Ishikawa (cell line): ENCODE measurements around the gene KLK8.

Experiments used
- CEBPB ChIP-seq: IDR thresholded peaks from 2 replicates; pipeline ENCODE4 v1.6.1; 2012
- CREB1 ChIP-seq: IDR thresholded peaks from 2 replicates; pipeline ENCODE4 v1.6.1; 2012; ENCODE audit warnings: low read depth
- EGR1 ChIP-seq: IDR thresholded peaks from 2 replicates; pipeline ENCODE4 v1.6.1; 2012
- EP300 ChIP-seq: IDR thresholded peaks from 2 replicates; pipeline ENCODE4 v1.6.1; 2012; ENCODE audit warnings: borderline replicate concordance
- FOXM1 ChIP-seq: IDR thresholded peaks from 2 replicates; pipeline ENCODE4 v1.6.1; 2012; ENCODE audit warnings: low read depth, borderline replicate concordance
- NFIC ChIP-seq: IDR thresholded peaks from 2 replicates; pipeline ENCODE4 v1.6.1; 2012
- RAD21 ChIP-seq: IDR thresholded peaks from 2 replicates; pipeline ENCODE4 v1.6.1; 2012; ENCODE audit warnings: low read depth
- REST ChIP-seq: IDR thresholded peaks from 2 replicates; pipeline ENCODE4 v1.6.1; 2012; ENCODE audit warnings: low read depth, mild to moderate bottlenecking
- TAF1 ChIP-seq: IDR thresholded peaks from 2 replicates; pipeline ENCODE4 v1.6.1; 2012; ENCODE audit warnings: low read depth, mild to moderate bottlenecking
- TCF12 ChIP-seq: IDR thresholded peaks from 2 replicates; pipeline ENCODE4 v1.6.1; 2012; ENCODE audit warnings: low read depth
- TEAD4 ChIP-seq: IDR thresholded peaks from 2 replicates; pipeline ENCODE4 v1.6.1; 2012
- YY1 ChIP-seq: IDR thresholded peaks from 2 replicates; pipeline ENCODE4 v1.6.1; 2012; ENCODE audit warnings: low read depth
- ZBTB7A ChIP-seq: IDR thresholded peaks from 2 replicates; pipeline ENCODE4 v1.6.1; 2012; ENCODE audit warnings: low read depth
- TF ChIP-seq, protein P1 (sequence below): IDR thresholded peaks from 2 replicates; pipeline ENCODE4 v1.6.1; 2012
- TF ChIP-seq, protein P2 (sequence below): IDR thresholded peaks from 2 replicates; pipeline ENCODE4 v1.6.1; 2012

Gene KLK8

GRCh38 chr19:51003316-51003715 lies 1.9 kb upstream of the KLK8 start:
- TF ChIP-seq CEBPB, result no peak
- no peak for TF ChIP-seq TAF1
- no peak for TF ChIP-seq ZBTB7A
- TF ChIP-seq, protein P1, sequence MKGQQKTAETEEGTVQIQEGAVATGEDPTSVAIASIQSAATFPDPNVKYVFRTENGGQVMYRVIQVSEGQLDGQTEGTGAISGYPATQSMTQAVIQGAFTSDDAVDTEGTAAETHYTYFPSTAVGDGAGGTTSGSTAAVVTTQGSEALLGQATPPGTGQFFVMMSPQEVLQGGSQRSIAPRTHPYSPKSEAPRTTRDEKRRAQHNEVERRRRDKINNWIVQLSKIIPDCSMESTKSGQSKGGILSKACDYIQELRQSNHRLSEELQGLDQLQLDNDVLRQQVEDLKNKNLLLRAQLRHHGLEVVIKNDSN, result no peak
- no peak for TF ChIP-seq NFIC

- TF ChIP-seq FOXM1 (no peak), CREB1 (0 out of 2 replicates have a peak, but pooled peaks have one; percentile 41), EP300 (no peak)
These were observed 1.3 kb upstream of the KLK8 start for GRCh38 chr19:51002542-51003311.

DNA sequence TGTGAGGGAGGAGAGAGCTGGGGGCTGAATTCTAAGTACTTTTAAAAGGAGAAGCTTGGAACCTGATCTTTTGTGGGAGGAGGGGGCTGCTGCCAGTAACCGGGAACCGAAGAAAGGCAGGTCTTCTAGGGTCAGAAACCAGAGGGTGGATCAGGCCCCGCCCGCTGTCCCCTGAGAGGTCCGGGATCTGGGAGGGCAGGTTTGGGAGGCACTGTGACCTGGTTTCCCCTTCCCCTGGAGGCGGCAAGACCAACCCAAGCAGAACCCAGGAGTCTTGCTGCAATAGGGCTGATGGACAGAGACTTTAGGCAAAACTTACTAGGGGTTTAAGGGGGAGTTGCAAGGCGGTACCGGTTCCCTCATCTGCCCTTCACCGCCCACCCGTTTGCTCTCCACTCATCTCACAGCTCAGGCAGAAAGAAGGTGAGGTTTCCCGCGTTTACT lies 707 bp upstream of the KLK8 start:
- TF ChIP-seq ZBTB7A (no peak), FOXM1 (no peak), CEBPB (no peak), EP300 (no peak), TEAD4 (no peak), REST (no peak), TAF1 (no peak), EGR1 (no peak), TCF12 (no peak), YY1 (no peak), NFIC (no peak), RAD21 (no peak), CREB1 (no peak)
- TF ChIP-seq, protein P1, result no peak
- TF ChIP-seq, protein P2, sequence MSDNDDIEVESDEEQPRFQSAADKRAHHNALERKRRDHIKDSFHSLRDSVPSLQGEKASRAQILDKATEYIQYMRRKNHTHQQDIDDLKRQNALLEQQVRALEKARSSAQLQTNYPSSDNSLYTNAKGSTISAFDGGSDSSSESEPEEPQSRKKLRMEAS, result no peak

GRCh38 chr19:51000981-51001380 lies 423 bp downstream of the KLK8 start:
- TF ChIP-seq CEBPB, result no peak
- no peak for TF ChIP-seq FOXM1
- TF ChIP-seq YY1, result no peak
- TF ChIP-seq TCF12, result no peak
- TF ChIP-seq TEAD4, result no peak
- no peak for TF ChIP-seq EP300
- TF ChIP-seq, protein P2, result no peak
- no peak for TF ChIP-seq CREB1

GRCh38 chr19:51000426-51000825 lies 978 bp downstream of the KLK8 start:
- no peak for TF ChIP-seq EGR1
- no peak for TF ChIP-seq ZBTB7A
- no peak for TF ChIP-seq RAD21
- no peak for TF ChIP-seq CREB1
- TF ChIP-seq YY1, result no peak
- TF ChIP-seq NFIC, result no peak

DNA sequence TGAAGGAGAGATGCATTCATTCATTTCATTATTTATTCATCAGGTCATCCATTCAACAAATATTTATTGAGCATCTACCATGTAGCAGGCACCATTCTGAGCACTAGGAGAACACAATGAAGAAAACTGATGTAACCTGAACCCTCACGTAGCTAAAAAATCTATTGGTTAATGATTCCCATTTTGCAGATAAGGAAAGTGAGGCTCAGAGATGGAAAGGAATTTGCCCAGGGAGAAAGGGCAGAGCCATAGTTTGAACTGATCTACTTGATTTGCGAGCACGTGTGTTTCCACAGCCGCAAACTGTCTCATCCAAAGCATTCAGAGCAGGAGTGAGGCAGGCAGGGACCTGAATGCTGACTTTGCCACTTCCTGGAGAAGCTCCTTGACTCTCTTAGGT lies 2.7 kb downstream of the KLK8 start:
- no peak for TF ChIP-seq TCF12
- TF ChIP-seq, protein P1, result no peak
- no peak for TF ChIP-seq NFIC
- no peak for TF ChIP-seq YY1
- TF ChIP-seq EGR1, result no peak
- TF ChIP-seq EP300, result no peak
- TF ChIP-seq, protein P2, result no peak
- TF ChIP-seq CREB1, result no peak
- no peak for TF ChIP-seq TAF1
- TF ChIP-seq TEAD4, result no peak
- no peak for TF ChIP-seq FOXM1
- TF ChIP-seq REST, result no peak
- no peak for TF ChIP-seq ZBTB7A
- no peak for TF ChIP-seq RAD21
- no peak for TF ChIP-seq CEBPB
